GM21529 (cell line): ENCODE data around the gene ALDH1L1.

ENCODE experiments used
- ATAC-seq: cut with Tn5 transposase; IDR thresholded peaks from one replicate; pipeline ENCODE4 v1.9.1; 2021; ENCODE audit not compliant: unreplicated experiment

Gene ALDH1L1

GRCh38 chr3:126180477-126181397 lies at the start of gene ALDH1L1:
TSS of gene ALDH1L1 (minus strand) at chr3:126180586. CDS start at chr3:126160979, 19,607 bp downstream.
- ATAC-seq, result no peak

DNA sequence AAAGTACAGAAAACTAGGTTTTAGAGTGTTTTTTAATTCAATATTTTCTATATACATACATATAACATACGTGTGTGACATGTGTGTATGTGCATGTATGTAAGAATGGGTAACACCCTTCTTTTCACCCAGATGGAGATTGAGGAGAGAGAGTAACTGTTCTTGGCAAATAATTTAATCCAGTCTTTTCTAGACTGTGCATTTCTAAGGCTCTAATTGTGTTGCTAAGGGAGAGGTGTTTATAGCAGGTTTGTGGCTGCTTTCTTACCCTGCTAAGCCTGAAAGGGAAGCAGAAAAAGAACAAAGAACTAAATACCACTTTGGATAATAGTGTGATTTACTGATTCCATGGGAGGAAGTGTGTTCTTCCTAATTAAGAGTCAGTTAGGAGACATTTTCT lies 46.0 kb upstream of the ALDH1L1 start:
- no peak for ATAC-seq

DNA sequence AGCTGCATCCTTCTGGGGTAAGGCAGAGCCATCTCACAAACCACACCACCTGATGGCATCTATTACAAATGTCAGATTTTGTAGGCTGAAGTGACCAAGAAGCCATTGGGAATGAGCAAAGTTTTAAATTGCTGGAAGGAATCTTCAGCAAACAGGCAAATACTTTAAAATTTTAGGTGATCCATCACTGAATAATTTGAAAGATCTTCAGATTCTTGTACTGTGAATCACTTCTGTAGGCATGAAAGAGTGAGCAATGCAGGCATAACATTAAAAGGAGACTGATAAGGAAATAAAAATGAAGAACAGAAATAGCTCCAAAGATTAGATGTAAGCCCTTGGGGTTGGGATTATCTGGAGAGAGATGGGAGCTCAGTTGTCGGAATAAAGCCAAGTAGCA lies 36.0 kb upstream of the ALDH1L1 start:
- no peak for ATAC-seq

- no peak for ATAC-seq
Observed at GRCh38 chr3:126213379-126214028, 33.1 kb upstream of the ALDH1L1 start.

- ATAC-seq, result no peak
Observed at GRCh38 chr3:126212620-126213378, 32.4 kb upstream of the ALDH1L1 start.

GRCh38 chr3:126212250-126212619 lies 31.8 kb upstream of the ALDH1L1 start:
- no peak for ATAC-seq

DNA sequence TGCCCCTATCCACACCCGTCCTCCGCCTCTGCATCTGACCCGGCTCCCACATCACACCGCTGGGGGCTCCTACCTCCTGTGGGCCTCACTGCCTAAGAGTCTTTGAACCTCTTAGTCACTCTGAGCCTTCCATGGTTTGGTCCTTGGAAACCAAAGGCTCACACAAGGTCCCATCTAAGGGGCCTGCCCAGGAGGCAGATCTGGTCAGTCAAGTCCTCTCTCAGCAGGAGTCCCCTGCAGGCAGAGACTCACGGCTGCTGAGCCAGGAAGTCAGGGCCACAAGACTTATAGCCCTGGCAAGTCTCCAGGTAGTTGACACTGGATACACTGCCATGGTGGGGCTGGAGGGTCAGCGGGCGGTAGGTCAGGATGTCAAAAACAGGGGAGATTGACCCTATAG lies 31.2 kb upstream of the ALDH1L1 start:
- ATAC-seq, result no peak

- ATAC-seq, result no peak
Observed at GRCh38 chr3:126210606-126211005, 30.2 kb upstream of the ALDH1L1 start.

DNA sequence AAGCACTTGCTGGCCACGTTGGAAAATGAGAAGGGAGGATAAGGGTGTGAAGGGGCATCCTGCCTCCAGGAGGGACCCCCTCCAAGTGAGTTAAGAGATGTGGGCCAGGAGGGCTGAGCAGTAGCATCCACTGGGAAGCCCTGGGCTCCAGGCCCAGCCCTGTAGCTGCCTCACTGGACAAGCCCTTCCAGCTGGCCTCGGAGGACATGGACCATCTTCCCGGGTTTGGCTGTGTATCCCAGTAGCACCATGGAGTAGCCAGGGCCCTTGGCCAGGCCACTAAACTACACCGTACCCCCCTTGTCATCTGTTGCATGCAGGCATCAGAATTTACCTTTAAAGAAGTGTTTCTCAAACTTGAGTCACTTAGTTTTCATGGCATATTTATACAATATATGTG lies 29.4 kb upstream of the ALDH1L1 start:
- no peak for ATAC-seq

DNA sequence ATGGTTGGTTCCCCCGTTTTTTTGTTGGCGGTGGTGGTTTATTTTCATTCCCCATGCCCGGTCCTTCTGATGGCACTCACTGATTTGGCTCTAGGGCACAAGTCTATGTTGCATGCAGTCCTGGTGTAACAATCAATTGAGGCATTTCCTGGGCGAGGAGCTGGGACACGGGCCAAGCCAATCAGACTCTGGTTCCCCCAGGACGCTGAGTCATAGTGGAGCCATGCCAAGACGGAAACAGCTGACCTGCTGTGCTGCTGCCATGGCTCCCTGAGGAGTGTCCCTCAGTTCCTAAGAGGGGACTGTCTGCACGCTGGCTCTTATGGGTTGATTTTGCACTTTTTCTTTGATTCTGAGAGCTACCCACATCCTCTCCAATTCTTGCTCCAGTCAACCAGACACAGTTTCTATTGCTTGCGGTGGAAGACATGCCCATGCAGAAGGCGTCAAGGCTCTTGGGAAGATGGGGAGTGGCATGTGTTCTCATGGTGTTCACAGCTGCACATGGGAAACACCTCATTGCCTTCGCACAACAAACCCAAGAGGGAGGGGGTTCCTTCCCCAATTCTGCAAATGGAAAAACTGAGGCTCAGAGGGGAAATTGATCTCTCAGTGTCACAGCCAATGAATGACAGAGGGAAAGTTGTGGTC lies 28.3 kb upstream of the ALDH1L1 start:
- ATAC-seq, result no peak

GRCh38 chr3:126208182-126208581 lies 27.8 kb upstream of the ALDH1L1 start:
- no peak for ATAC-seq

DNA sequence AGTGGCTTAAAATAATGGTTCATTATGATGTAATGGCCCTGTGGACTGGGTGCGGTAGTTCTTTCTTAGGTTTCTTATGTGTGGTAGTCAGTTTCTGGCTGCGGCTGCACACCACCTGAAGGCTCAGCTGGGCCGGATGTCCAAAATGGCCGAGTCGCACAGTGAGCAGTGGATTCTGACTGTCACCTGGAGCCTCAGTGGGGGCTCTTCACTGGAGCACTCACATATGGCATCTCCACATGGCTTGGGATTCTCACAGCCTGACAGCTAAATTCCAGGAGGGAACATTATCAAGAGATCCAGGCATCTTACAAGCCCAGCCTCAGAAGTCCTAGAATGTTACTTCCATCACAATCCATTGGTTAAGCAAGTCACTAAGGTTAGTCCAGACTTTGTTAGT lies 26.8 kb upstream of the ALDH1L1 start:
- no peak for ATAC-seq

DNA sequence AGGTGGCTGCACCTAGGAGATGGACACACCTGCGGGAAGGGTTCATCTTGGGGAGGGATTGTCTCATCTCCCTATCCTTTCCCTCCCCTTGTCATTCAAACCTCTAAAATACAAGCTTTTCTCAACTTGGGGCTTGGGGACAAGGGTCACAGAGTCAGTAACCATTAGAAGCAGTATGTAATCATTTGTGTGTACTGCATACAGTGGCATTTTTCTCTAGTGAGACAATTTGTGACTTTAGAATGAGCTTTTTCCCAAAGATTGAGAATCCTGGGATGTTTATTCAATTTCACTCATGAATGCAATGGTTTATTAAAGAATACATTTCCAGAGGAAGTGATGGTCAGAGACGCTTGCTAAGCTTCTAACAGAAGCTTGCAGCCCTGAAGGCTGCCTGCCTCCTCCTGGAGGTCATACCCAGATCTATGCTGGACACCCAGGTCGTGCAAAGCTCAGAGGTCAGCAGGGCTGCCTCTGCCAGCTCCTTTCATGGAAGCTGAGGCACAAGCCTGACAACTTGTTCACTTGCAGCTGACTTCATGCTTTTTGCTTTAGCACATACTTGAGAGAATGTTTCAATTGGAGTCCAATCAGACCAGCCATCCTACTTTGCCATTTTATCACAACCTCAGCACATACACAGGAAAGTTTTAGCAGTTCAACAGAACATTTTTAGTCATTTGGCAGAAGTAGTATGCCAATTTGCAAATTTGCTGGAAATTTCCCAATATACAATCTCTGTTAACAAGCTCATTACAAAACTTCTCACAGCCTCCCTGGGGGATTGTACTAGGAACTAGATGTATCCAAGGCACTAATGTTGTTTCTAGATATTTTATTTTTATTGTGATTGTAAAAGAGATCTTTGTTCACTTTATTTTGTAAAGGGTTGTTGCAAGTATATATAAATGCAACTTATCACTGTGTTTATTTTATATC lies 25.6 kb upstream of the ALDH1L1 start:
- ATAC-seq, result no peak

GRCh38 chr3:126202680-126203079 lies 22.3 kb upstream of the ALDH1L1 start:
- ATAC-seq, result no peak

DNA sequence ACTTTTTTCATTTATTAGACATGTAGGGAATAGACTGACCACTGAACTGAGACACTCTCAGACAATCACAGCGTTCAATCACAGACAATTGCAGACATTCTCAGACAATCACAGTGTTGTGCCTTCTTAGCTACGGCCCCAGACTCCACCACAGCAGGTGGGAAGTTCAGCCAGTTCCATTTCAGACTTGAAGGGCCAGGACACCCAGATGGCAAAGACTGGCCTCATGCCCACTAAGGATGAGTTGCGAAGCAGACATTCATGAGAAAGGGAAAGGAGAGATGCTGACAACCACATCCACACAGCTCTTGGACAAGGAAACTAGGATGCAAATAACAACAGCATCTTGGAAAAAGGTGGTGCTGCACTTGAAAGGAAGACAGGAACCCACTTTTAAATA lies 21.9 kb upstream of the ALDH1L1 start:
- ATAC-seq, result no peak

- no peak for ATAC-seq
Observed at GRCh38 chr3:126201168-126201567, 20.8 kb upstream of the ALDH1L1 start.

DNA sequence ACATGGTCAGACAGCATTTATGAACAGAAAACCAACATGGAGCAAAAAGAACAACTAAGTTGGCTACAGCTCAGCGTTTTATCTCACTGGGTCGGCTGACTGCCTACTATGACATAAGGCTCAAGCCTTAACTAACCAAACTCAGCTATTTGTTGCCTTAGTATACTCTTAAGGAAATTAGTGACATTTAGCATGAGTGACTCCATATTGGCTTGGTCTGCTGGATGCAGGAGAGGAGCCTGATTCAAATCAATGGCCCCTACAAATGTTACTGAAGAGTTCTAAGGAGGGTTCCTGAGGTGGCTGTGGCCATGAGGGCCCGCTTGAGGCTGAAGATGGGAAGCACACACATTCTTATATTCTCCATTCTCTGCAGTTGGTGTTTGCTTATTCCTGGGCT lies 20.1 kb upstream of the ALDH1L1 start:
- no peak for ATAC-seq

- ATAC-seq, result no peak
Observed at GRCh38 chr3:126199256-126199655, 18.9 kb upstream of the ALDH1L1 start.

DNA sequence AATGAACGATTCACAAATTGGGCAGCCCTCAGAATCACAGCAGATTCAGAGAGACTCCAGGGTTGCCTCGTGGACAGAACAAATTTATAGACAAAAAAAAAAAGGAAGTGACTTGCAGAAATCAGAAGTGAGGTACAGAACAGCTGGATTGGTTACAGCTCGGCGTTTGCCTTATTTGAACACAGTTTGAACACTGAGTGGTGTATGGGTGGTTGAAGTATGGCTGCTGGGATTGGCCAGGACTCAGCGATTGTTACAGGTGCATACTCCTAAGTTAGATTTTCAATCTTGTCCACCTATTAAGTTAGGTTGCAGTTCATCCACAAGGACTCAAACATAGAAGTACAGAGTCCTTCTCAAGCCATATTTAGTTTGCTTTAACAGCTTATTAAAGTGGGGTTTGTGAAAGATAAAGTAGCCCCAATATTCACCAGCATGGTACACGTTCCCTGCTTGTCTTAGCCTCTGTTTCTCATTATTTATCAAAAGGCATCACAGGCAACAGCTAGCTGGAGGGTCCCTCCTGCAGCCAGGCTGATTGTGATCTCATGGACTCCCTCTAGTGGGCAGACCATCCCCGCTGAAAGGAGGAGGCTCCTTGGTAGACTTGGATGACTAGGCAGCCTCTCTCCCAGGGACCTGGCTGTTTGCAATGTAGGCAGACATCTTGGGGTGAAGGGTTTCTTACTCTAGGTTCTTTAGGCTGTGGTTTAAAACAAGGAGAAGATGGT lies 17.6 kb upstream of the ALDH1L1 start:
- no peak for ATAC-seq
